Heart left ventricle (tissue), 16 donors: ENCODE data around the gene NSF. TPM values are rescaled to one million over a fixed set of nuclear protein-coding genes. Genes with fewer than 3 reads are reported as not detected.
A peak's percentile ranks its signal among the peaks of the same experiment; 100 is the strongest.
"Not testable (repeated sequence)": the region's sequence is repeated elsewhere in the genome, so short reads cannot be mapped to it uniquely, and the experiment has no call there.

ENCODE experiments used
- ATAC-seq, 4 donors: fragments of 200-7000 bp; cut with Tn5 transposase; one replicate each; pipeline ENCODE4 v1.9.1; 2020 to 2022; ENCODE audit warnings: moderate library complexity in 4 of 4, mild to moderate bottlenecking in 3 of 4, moderate number of reproducible peaks in 1 of 4
- DNase-seq, 5 donors: peaks; one replicate each; pipeline ENCODE4 v3.0.0-alpha.2; 2020
- H3K27ac ChIP-seq, 12 donors: fragments of 200-600 bp; sonication (generic) in 4 of 12; one replicate each; pipeline versions ENCODE4 v1.5.0 to v1.8.0; 2016 to 2022; ENCODE audit warnings: mild to moderate bottlenecking in 2 of 12
- H3K27me3 ChIP-seq, 9 donors: fragments of 200-600 bp; sonication (generic) in 2 of 9; one replicate each; pipeline versions ENCODE4 v1.5.1 to v1.8.0; 2016 to 2022; ENCODE audit warnings: mild to moderate bottlenecking in 3 of 9
- H3K36me3 ChIP-seq, 9 donors: fragments of 200-600 bp; sonication (generic) in 2 of 9; one replicate each; pipeline versions ENCODE4 v1.5.0 to v1.8.0; 2018 to 2022; ENCODE audit warnings: mild to moderate bottlenecking in 2 of 9
- H3K4me1 ChIP-seq, 12 donors: fragments of 200-600 bp; sonication (generic) in 4 of 12; one replicate each; pipeline versions ENCODE4 v1.5.0 to v1.8.0; 2016 to 2022; ENCODE audit warnings: mild to moderate bottlenecking in 3 of 12
- H3K4me3 ChIP-seq, 12 donors: fragments of 200-600 bp; sonication (generic) in 4 of 12; one replicate each; pipeline versions ENCODE4 v1.5.0 to v1.8.0; 2017 to 2022; ENCODE audit warnings: mild to moderate bottlenecking in 9 of 12, moderate library complexity in 4 of 12
- H3K9me3 ChIP-seq, 12 donors: fragments of 200-600 bp; sonication (generic) in 4 of 12; one replicate each; pipeline versions ENCODE4 v1.5.0 to v1.8.0; 2016 to 2022; ENCODE audit warnings: mild to moderate bottlenecking in 1 of 12
- POLR2A ChIP-seq, 2 donors: fragments of 450-650 bp; IDR thresholded peaks; one replicate each; pipeline ENCODE4 v1.6.1; 2017; ENCODE audit warnings: antibody characterized with exemption in 2 of 2, mild to moderate bottlenecking in 2 of 2, moderate library complexity in 2 of 2
- WGBS, 4 donors: extraction: QIAGEN DNeasy Blood & Tissue Kit in 2 of 4; methylation state at CpG; one replicate each; pipeline versions ENCODE4 v1.1.5 to v1.1.7; 2013 to 2018; 5-methylcytosine and 5-hydroxymethylcytosine counted together
- intact Hi-C, 10 donors: fragments of 100-400 bp; cut with DNase I; formaldehyde crosslinking; loops; one replicate each; pipeline versions ENCODE4 v1.11.1 to v1.14.2; 2022
- polyA plus RNA-seq, 2 donors: library from polyadenylated mRNA; stranded (reverse); fragments of 200-250 nt; gene quantifications; one replicate each; pipeline ENCODE4 v1.2.3, GENCODE V29; 2013
- total RNA-seq, 9 donors: library from RNA; depleted of rRNA in 2 of 9; stranded (reverse); fragments of >200 nt in 2 of 9; fragmentation: NEBNext Ultra II Directional in 3 of 9; extraction: Animal tissue kit (Norgen Biotek cat#: 25700) in 3 of 9; gene quantifications; one replicate each; pipeline versions ENCODE4 v1.1.0 to v1.2.4, GENCODE V29; 2016 to 2023
- TF ChIP-seq, protein P1 (sequence below), 12 donors: fragments of 200-600 bp; sonication (generic) in 4 of 12; IDR thresholded peaks; one replicate each; pipeline versions ENCODE4 v1.5.0 to v1.8.0; 2018 to 2022; ENCODE audit warnings: antibody characterized with exemption in 12 of 12, mild to moderate bottlenecking in 5 of 12
- donor health status: ischemic (EF 13 %, LVEDD 7.1; RV severe dilation, severe dysfunction).
- donor health status: healthy with polysubstance abuse.
- donor health status: DM: no; HTN: yes; CAD: no.
- donor health status: DM: no; HTN: no; CAD: no.
- donor health status: ischemic (EF 25% LVEDD 6.9; RV normal size, moderate dysfunction).
- donor health status: ischemic (EF 25% LVEDD 5.7; RV mildly dilated, moderate dysfunction).
- donor health status: healthy.
- donor health status: DM: yes; HTN: yes; CAD: no.
- donor health status: ischemic (EF 35%, LVEDD 5.7; RV mildly dilated, moderate dysfunction).
- donor health status: nonischemic (EF 11% LVEDD 7.7; RV severe dilation, severe dysfunction).
- donor health status: DM: yes; HTN: yes; CAD: no.
- donor health status: PGD.
- donor health status: ischemic (EF 29% LVEDD 5.4; RV normal size, mild dysfunction).
- donor health status: nonischemic (EF 23%, LVEDD 6.1; RV moderate dilation, normal function).

Gene NSF
- total and polyA plus RNA-seq, 11 donors = 5.4 to 33.9 (median 21.0) TPM

DNA sequence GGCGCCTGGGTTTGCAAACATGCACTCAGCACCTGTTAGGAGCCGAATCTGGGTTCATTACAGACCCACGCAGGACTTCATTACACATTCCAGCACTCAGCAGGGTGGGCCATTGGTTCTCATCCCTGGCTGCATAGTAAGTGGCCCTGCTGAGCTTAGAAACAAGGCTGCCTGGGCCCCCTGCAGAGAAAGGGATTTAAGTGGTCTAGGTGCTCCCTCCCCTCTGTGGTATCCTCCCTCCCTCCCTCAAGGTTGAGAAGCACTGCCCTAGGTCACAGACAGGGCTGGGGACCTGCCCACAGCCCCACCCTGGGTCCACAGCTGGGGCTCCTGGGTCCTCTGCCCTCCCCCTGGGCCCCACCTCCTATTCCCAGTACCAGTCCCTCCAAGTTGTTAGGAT, 199.7 kb downstream of the NSF start:
- Histone ChIP-seq H3K4me3 (no peak overlapping the region), H3K27me3 (peaks cover 0 to 38% (median 4%) of the 10 kb centered on the region in 9 donors), H3K9me3 (peaks cover 0 to 3% (median 0%) of the 10 kb centered on the region in 12 donors), H3K36me3 (no peaks in the 10 kb centered on the region), H3K4me1 (no peaks in the 10 kb centered on the region), H3K27ac (no peak overlapping the region)
- WGBS, 4 donors = 55 to 67% (median 58%) methylated on average over 3 of the region's 3 CpGs
- peak in 1 of 4 donors; percentile 25 for ATAC-seq
- intact Hi-C loops = no loop called here
- no peak for DNase-seq
- no peak for TF ChIP-seq POLR2A (IDR thresholded peaks at IDR 0.05)
- TF ChIP-seq, protein P1, sequence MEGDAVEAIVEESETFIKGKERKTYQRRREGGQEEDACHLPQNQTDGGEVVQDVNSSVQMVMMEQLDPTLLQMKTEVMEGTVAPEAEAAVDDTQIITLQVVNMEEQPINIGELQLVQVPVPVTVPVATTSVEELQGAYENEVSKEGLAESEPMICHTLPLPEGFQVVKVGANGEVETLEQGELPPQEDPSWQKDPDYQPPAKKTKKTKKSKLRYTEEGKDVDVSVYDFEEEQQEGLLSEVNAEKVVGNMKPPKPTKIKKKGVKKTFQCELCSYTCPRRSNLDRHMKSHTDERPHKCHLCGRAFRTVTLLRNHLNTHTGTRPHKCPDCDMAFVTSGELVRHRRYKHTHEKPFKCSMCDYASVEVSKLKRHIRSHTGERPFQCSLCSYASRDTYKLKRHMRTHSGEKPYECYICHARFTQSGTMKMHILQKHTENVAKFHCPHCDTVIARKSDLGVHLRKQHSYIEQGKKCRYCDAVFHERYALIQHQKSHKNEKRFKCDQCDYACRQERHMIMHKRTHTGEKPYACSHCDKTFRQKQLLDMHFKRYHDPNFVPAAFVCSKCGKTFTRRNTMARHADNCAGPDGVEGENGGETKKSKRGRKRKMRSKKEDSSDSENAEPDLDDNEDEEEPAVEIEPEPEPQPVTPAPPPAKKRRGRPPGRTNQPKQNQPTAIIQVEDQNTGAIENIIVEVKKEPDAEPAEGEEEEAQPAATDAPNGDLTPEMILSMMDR (IDR thresholded peaks at IDR 0.05) = no peak

DNA sequence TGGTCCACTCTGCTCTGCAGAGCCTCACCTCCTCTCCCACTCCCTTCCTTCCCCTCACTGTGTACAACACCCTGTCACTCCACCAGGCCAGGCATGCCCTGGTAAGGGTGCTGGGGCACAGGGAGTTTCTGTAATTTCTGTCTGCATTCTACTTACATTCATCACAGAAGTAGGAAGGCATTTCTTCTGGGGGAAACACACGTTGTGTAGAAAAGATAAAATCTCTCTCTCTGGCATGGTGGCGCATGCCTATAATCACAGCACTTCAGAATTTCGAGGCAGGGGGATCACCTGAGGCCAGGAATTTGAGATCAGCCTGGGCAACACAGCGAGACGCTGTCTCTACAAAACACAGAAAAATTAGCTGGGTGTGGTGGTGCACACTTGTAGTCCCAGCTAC, 201.1 kb downstream of the NSF start:
- intact Hi-C loops = no loop called here
- TF ChIP-seq POLR2A (IDR thresholded peaks at IDR 0.05) = no peak
- TF ChIP-seq, protein P1 (IDR thresholded peaks at IDR 0.05) = no peak
- no peak overlapping the region for H3K27ac ChIP-seq
- DNase-seq (no peak), ATAC-seq (no peak)
- H3K27me3 ChIP-seq = peaks cover 0 to 52% (median 4%) of the 10 kb centered on the region in 9 donors
- no peak overlapping the region for H3K4me3 ChIP-seq
- 70 to 73% (median 72%) methylated on average over 5 of the region's 5 CpGs for WGBS, 4 donors
- H3K36me3 ChIP-seq = no peaks in the 10 kb centered on the region
- H3K4me1 ChIP-seq = no peaks in the 10 kb centered on the region
- H3K9me3 ChIP-seq = peaks cover 0 to 3% (median 0%) of the 10 kb centered on the region in 12 donors

DNA sequence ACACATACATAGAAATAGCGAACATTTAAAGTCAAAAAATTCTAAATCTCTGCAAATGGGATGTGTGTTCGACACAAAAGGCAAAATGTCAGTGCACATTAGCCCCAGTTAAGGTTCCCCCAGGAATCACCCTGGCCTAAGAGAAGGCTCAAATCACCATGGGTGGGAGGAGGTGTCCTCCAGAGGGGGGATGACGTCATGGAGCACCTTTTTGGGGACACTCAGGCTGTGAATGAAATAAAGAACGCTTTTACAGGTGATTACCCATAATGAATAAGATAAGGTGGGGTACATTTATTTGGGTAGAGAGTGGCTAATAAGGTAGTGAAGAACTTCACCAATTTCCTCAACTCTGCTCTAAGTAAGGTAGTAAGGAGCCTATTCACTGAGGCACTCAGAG, 201.6 kb downstream of the NSF start:
- no peaks in the 10 kb centered on the region for H3K36me3 ChIP-seq
- no peak for DNase-seq
- H3K4me3 ChIP-seq = no peak overlapping the region
- intact Hi-C loops = no loop called here
- 77 to 86% (median 80%) methylated on average over 4 of the region's 4 CpGs for WGBS, 4 donors
- H3K4me1 ChIP-seq = no peaks in the 10 kb centered on the region
- no peak overlapping the region for H3K27ac ChIP-seq
- H3K9me3 ChIP-seq = peaks cover 0 to 3% (median 0%) of the 10 kb centered on the region in 12 donors
- TF ChIP-seq, protein P1 (IDR thresholded peaks at IDR 0.05) = no peak
- no peak for TF ChIP-seq POLR2A (IDR thresholded peaks at IDR 0.05)
- no peak for ATAC-seq
- peaks cover 0 to 57% (median 4%) of the 10 kb centered on the region in 9 donors for H3K27me3 ChIP-seq

DNA sequence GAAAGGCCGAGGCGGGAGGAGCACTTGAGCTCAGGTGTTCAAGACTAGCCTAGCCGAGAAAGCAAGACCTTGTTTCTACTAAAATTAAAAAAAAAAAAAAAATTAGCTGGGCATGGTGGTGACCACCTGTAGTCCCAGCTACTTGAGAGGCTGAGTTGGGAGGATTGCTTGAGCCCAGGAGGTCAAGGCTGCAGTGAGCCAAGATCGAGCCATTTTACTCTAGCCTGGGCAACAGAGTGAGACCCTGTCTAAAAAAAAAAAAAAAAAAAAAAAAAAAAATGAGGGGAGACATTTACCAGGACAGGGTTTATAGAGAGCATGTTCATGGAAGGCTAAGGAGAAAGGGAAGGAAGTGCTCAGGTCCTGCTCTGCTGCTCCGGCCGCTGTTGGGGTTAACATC, 202.6 kb downstream of the NSF start:
- H3K4me1 ChIP-seq, ATAC-seq, H3K9me3 ChIP-seq, H3K4me3 ChIP-seq, DNase-seq, H3K27ac ChIP-seq, H3K36me3 ChIP-seq, intact Hi-C loops: not testable (repeated sequence)
- WGBS, 4 donors = 85 to 93% (median 88%) methylated on average over 6 of the region's 6 CpGs
- peaks cover 0 to 61% (median 4%) of the 10 kb centered on the region in 9 donors for H3K27me3 ChIP-seq

DNA sequence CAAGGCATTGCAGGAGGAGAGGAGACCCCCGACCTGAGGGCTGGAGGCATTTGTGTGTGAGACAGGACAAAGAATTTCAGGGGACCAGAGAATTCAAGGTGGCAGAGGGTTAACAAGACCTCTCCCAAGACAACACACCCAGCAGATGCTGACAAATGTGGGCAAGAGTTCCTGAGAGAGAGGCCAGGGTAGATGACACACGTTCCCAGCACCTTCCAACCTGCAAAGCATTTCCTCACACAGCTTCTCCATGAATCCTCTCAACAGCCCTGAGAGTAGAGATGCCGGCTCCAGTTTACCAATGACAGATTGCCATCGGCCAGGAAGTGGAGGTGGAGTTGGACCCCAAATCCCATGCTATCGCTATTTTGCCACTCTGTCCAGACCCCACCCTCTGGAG, 203.1 kb downstream of the NSF start:
- Histone ChIP-seq H3K9me3 (peaks cover 0 to 3% (median 0%) of the 10 kb centered on the region in 12 donors), H3K27me3 (peaks cover 0 to 61% (median 4%) of the 10 kb centered on the region in 9 donors), H3K36me3 (no peaks in the 10 kb centered on the region), H3K4me3 (no peak overlapping the region), H3K4me1 (no peaks in the 10 kb centered on the region), H3K27ac (no peak overlapping the region)
- 37 to 51% (median 41%) methylated on average over 5 of the region's 5 CpGs for WGBS, 4 donors
- no peak for TF ChIP-seq POLR2A (IDR thresholded peaks at IDR 0.05)
- TF ChIP-seq, protein P1 (IDR thresholded peaks at IDR 0.05) = no peak
- ATAC-seq (no peak), DNase-seq (no peak)
- intact Hi-C loops = no loop called here
